AG09309 (cell line): ENCODE data around the gene TMF1.

ENCODE experiments used
- DNase-seq: peaks from one replicate; pipeline ENCODE4 v3.0.0-alpha.2; 2010; ENCODE audit warnings: low read depth
- H3K4me3 ChIP-seq: 2 replicates; pipeline ENCODE4 v1.5.1; 2011; ENCODE audit warnings: mild to moderate bottlenecking, low read depth, low read length, moderate library complexity; ENCODE audit not compliant: control insufficient read depth
- TF ChIP-seq, protein P1 (sequence below): IDR thresholded peaks from 2 replicates; pipeline ENCODE4 v1.5.1; 2011; ENCODE audit warnings: mild to moderate bottlenecking, low read depth, low read length, inconsistent platforms; ENCODE audit not compliant: insufficient read depth, control insufficient read depth; ENCODE audit errors: missing control alignments

The TMF1 gene

GRCh38 chr3:69085833-69086722, 33.9 kb upstream of the TMF1 start:
- peak; percentile 62 for DNase-seq
- TF ChIP-seq, protein P1, sequence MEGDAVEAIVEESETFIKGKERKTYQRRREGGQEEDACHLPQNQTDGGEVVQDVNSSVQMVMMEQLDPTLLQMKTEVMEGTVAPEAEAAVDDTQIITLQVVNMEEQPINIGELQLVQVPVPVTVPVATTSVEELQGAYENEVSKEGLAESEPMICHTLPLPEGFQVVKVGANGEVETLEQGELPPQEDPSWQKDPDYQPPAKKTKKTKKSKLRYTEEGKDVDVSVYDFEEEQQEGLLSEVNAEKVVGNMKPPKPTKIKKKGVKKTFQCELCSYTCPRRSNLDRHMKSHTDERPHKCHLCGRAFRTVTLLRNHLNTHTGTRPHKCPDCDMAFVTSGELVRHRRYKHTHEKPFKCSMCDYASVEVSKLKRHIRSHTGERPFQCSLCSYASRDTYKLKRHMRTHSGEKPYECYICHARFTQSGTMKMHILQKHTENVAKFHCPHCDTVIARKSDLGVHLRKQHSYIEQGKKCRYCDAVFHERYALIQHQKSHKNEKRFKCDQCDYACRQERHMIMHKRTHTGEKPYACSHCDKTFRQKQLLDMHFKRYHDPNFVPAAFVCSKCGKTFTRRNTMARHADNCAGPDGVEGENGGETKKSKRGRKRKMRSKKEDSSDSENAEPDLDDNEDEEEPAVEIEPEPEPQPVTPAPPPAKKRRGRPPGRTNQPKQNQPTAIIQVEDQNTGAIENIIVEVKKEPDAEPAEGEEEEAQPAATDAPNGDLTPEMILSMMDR = no peak
- H3K4me3 ChIP-seq = peak overlapping the region; percentile 99

GRCh38 chr3:69085168-69085832, 33.2 kb upstream of the TMF1 start:
- TF ChIP-seq, protein P1 = no peak
- H3K4me3 ChIP-seq = peak overlapping the region; percentile 99
- no peak for DNase-seq

DNA sequence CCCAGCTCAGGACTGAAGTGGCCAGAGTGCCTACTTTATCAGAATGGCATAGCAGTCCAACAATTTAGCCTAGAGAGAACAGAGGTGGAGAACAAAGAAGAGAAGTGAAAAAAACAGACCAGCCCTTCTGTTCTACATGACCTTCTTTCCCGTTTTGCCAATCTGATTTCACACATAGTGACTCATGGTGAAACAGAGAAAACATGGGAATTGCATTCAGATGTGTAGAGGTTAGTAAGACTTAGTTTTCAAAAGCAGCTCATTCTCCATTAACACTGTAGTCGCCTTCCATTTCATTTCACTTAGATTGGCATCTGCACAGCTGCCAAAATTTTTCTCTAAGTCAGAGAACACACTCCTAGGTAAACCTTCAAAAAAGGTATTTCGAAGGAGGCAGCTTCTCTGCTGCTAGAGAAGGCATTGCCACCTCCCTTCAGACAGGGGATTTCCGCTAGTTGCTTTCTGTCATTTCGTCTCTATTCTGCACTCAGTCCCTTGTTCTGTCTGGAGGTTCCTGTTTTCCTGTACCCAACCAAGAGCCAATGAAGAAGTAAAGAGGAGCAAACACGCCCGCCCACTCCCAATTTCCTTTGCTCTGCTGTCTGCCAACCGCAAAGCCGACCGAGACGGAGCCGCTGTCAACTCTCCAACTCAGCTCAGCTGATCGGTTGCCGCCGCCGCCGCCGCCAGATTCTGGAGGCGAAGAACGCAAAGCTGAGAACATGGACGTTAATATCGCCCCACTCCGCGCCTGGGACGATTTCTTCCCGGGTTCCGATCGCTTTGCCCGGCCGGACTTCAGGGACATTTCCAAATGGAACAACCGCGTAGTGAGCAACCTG, 32.4 kb upstream of the TMF1 start, which contains the start of gene ARL6IP5:
Gene ARL6IP5 (plus strand): TSS at position 612 of the 842 bp plus-strand sequence. CDS start 111 bp downstream, at position 723.
- peak; percentile 63 for DNase-seq
- H3K4me3 ChIP-seq = peak within 1 kb of the TSS; percentile 99
- TF ChIP-seq, protein P1 = no peak

DNA sequence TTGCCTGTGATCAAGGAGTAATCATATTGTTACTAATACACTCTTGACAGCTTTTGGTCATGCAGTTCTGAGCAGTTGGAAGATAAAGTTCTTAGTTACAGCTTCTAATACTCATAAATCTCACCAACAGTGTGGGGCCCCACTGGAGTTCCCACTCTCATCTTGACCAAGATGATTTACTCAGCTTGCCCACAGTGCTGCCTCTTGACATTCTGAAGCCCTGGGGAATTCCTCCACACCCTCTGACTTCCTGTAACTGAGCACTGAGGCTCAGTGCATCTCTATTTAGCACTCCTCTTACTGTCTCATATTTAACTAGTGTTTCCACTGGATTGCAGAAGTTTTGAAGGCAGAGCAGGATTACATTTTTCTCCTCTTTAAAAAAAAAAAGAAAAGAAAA, 30.7 kb upstream of the TMF1 start:
- TF ChIP-seq, protein P1 = no peak
- DNase-seq = peak; percentile 81
- no peak overlapping the region for H3K4me3 ChIP-seq

DNA sequence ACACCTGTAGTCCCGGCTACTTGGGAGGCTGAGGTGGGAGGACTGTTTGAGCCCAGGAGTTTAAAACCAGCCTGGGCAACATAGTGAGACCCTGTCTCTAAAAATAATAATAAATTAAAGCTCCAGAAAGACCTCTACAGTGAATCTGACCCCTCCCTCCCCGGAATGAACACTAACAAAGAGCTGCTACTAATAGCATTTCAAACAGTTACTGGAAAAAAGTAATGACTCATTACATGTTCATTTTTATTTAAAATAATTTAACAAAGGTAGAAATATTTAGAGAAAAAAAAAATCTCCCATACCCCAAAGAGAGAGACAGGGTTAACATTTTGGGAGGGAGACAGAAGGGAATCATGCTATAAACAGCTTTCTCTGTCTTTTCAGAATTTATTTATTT, 30.2 kb upstream of the TMF1 start:
- DNase-seq = no peak
- no peak overlapping the region for H3K4me3 ChIP-seq

More for the DNA sequence above, 30.2 kb upstream of the TMF1 start:
- TF ChIP-seq, protein P1 = no peak
